Measurements from ENCODE around the gene DMXL2.

DMXL2 gene

GRCh38 chr15:51496246-51496645, 126.3 kb downstream of the DMXL2 start:
- TF ChIP-seq CTCF (IDR thresholded peaks at IDR 0.05; ENCODE audit: low read depth, low read length), result no peak
- no peak for DNase-seq (ENCODE audit: extremely low read depth, low read depth)

- no peak for TF ChIP-seq CTCF (IDR thresholded peaks at IDR 0.05; ENCODE audit: low read depth, low read length)
Observed at GRCh38 chr15:51494411-51495314, 127.9 kb downstream of the DMXL2 start.

GRCh38 chr15:51493892-51494291, 128.7 kb downstream of the DMXL2 start:
- no peak for TF ChIP-seq CTCF (IDR thresholded peaks at IDR 0.05; ENCODE audit: low read depth, low read length)
- DNase-seq (ENCODE audit: extremely low read depth, low read depth), result no peak

More at GRCh38 chr15:51494411-51495314, 127.9 kb downstream of the DMXL2 start:
- no peak for DNase-seq (ENCODE audit: extremely low read depth, low read depth)

GRCh38 chr15:51492528-51492927, 130.0 kb downstream of the DMXL2 start:
- DNase-seq (ENCODE audit: extremely low read depth, low read depth), result no peak
- no peak for TF ChIP-seq CTCF (IDR thresholded peaks at IDR 0.05; ENCODE audit: low read depth, low read length)

- TF ChIP-seq CTCF (IDR thresholded peaks at IDR 0.05; ENCODE audit: low read depth, low read length), result no peak
- no peak for DNase-seq (ENCODE audit: extremely low read depth, low read depth)
Observed at GRCh38 chr15:51491941-51492340, 130.6 kb downstream of the DMXL2 start.

- TF ChIP-seq CTCF (IDR thresholded peaks at IDR 0.05; ENCODE audit: low read depth, low read length), result no peak
- DNase-seq (ENCODE audit: extremely low read depth, low read depth), result no peak
Observed at GRCh38 chr15:51484781-51485180, 137.8 kb downstream of the DMXL2 start.

GRCh38 chr15:51483985-51484384, 138.6 kb downstream of the DMXL2 start:
- DNase-seq (ENCODE audit: extremely low read depth, low read depth), result no peak
- TF ChIP-seq CTCF (IDR thresholded peaks at IDR 0.05; ENCODE audit: low read depth, low read length), result no peak
